Measurements from ENCODE around the gene SAP25.

GRCh38 chr7:100577507-100577906 lies 3.8 kb upstream of the SAP25 start:
- TF ChIP-seq CTCF (optimal IDR thresholded peaks at IDR 0.05 in 1 of 3, IDR thresholded peaks at IDR 0.05 in 1 of 3, conservative IDR thresholded peaks at IDR 0.05 in 1 of 3; ENCODE audit: extremely low read depth in 1 of 3, insufficient read depth in 2 of 3, low read length in 3 of 3) (no peak), EZH2 (IDR thresholded peaks at IDR 0.05; ENCODE audit: low read length) (no peak)
